Spleen (tissue), 11 donors: ENCODE measurements around the gene MSI2. TPM values are rescaled to one million over a fixed set of nuclear protein-coding genes. Genes with fewer than 3 reads are reported as not detected.

ENCODE experiments used
- DNase-seq: peaks from one replicate; pipeline ENCODE4 v3.0.0-alpha.2; 2020
- H3K27ac ChIP-seq, 8 donors: fragments of 200-600 bp; sonication (generic) in 7 of 8; 1 replicate in 4 of 8; 2 replicates in 4 of 8; pipeline versions ENCODE4 v1.5.0 to v1.8.0; 2016 to 2021; ENCODE audit warnings: inconsistent platforms in 4 of 8, mild to moderate bottlenecking in 4 of 8, moderate library complexity in 1 of 8
- H3K27me3 ChIP-seq, 7 donors: fragments of 200-600 bp; sonication (generic) in 6 of 7; replicated peaks in 1 of 7; 1 replicate in 4 of 7; 2 replicates in 3 of 7; pipeline versions ENCODE4 v1.5.0 to v1.8.0; 2016 to 2021; ENCODE audit warnings: inconsistent platforms in 3 of 7, mild to moderate bottlenecking in 1 of 7
- H3K36me3 ChIP-seq, 6 donors: fragments of 200-600 bp; sonication (generic) in 5 of 6; 1 replicate in 4 of 6; 2 replicates in 2 of 6; pipeline versions ENCODE4 v1.5.0 to v1.8.0; 2016 to 2021; ENCODE audit warnings: inconsistent platforms in 2 of 6
- H3K4me1 ChIP-seq, 6 donors: fragments of 200-600 bp; sonication (generic) in 5 of 6; 1 replicate in 3 of 6; 2 replicates in 3 of 6; pipeline versions ENCODE4 v1.5.0 to v1.8.0; 2016 to 2021; ENCODE audit warnings: inconsistent platforms in 3 of 6
- H3K4me3 ChIP-seq, 8 donors: fragments of 200-600 bp; sonication (generic) in 7 of 8; 1 replicate in 4 of 8; 2 replicates in 4 of 8; pipeline versions ENCODE4 v1.5.0 to v1.8.0; 2016 to 2021; ENCODE audit warnings: inconsistent platforms in 4 of 8, mild to moderate bottlenecking in 4 of 8, moderate library complexity in 2 of 8
- H3K9me3 ChIP-seq, 8 donors: fragments of 200-600 bp; sonication (generic) in 7 of 8; 1 replicate in 4 of 8; 2 replicates in 4 of 8; pipeline versions ENCODE4 v1.5.0 to v1.8.0; 2016 to 2021; ENCODE audit warnings: inconsistent platforms in 4 of 8
- POLR2A ChIP-seq, 3 donors: fragments of 450-650 bp; IDR thresholded peaks; one replicate each; pipeline ENCODE4 v1.5.1; 2017; ENCODE audit warnings: antibody characterized with exemption in 3 of 3, mild to moderate bottlenecking in 1 of 3
- POLR2AphosphoS5 ChIP-seq, 3 donors: sonication (generic); formaldehyde crosslinking; IDR thresholded peaks; one replicate each; pipeline ENCODE4 v1.5.1; 2017; ENCODE audit warnings: antibody characterized with exemption in 3 of 3
- WGBS, 5 donors: extraction: QIAGEN DNeasy Blood & Tissue Kit in 3 of 5; methylation state at CpG; one replicate each; pipeline versions ENCODE4 v1.1.5 to v1.1.7; 2013 to 2018; 5-methylcytosine and 5-hydroxymethylcytosine counted together
- intact Hi-C: fragments of 100-400 bp; cut with DNase I; formaldehyde crosslinking; loops from one replicate; pipeline ENCODE4 v1.15.0; 2023; ENCODE audit warnings: low total_unique reads
- polyA plus RNA-seq, 3 donors: library from polyadenylated mRNA; stranded (reverse); fragments of 200-250 nt; gene quantifications; one replicate each; pipeline ENCODE4 v1.2.1, GENCODE V29; 2013
- total RNA-seq, 7 donors: library from RNA; depleted of rRNA in 3 of 7; stranded (reverse); fragments of >200 nt in 3 of 7; fragmentation: NEBNext Ultra II Directional in 4 of 7; extraction: Animal tissue kit (Norgen Biotek cat#: 25700) in 4 of 7; gene quantifications; one replicate each; pipeline versions ENCODE4 v1.1.0 to v1.2.1, GENCODE V29; 2016 to 2021
- TF ChIP-seq, protein P1 (sequence below), 11 experiments: fragments of 200-600 bp in 7 of 11; fragments of 450-650 bp in 4 of 11; sonication (generic) in 4 of 11; IDR thresholded peaks in 8 of 11; conservative IDR thresholded peaks in 3 of 11; 1 replicate in 7 of 11; 2 replicates in 4 of 11; pipeline versions ENCODE4 v1.4.0 to v1.8.0; 2016 to 2021; ENCODE audit warnings: antibody characterized with exemption in 11 of 11, inconsistent platforms in 4 of 11, mild to moderate bottlenecking in 1 of 11
- donor health status: healthy with polysubstance abuse.
- donor health status: DM: no; HTN: no; CAD: no; lungs with moderate emphysema.
- donor health status: DM: no; HTN: no; CAD: no.
- donor health status: Bipolar disorder and iron deficiency.
- donor health status: healthy.
- donor health status: DM: no; HTN: no; CAD: no.
- donor health status: DM: yes; HTN: yes; CAD: no.

The MSI2 gene
- total and polyA plus RNA-seq, 10 donors = 9.8 to 131 (median 64.7) TPM

DNA sequence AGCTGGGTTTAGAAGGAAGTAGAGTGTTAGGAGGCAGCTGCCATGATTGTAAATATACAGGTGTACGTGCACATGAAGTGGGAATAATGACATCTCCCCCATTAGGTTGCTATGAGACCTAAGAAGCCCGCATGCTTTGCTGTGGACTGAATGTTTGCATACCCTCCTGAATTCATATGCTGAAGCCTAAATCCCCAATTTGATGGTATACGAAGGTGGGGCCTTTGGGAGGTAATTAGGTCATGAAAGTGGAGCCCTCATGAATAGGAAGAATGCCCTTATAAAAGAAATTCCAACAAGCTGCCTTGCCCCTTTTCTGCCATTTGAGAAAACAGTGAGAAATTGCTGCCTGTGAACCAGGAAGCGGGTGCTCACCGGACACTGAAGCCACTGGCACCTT, 444.8 kb downstream of the MSI2 start:
- Histone ChIP-seq H3K4me1 (peaks cover 14 to 24% (median 21%) of the 10 kb centered on the region in 6 donors), H3K4me3 (no peak overlapping the region), H3K27me3 (no peaks in the 10 kb centered on the region), H3K36me3 (no peaks in the 10 kb centered on the region), H3K9me3 (no peaks in the 10 kb centered on the region), H3K27ac (no peak overlapping the region)
- WGBS, 5 donors = 92 to 96% (median 93%) methylated on average over 5 of the region's 5 CpGs
- TF ChIP-seq POLR2A (IDR thresholded peaks at IDR 0.05) = no peak
- no peak for TF ChIP-seq POLR2AphosphoS5 (IDR thresholded peaks at IDR 0.05)
- TF ChIP-seq, protein P1, sequence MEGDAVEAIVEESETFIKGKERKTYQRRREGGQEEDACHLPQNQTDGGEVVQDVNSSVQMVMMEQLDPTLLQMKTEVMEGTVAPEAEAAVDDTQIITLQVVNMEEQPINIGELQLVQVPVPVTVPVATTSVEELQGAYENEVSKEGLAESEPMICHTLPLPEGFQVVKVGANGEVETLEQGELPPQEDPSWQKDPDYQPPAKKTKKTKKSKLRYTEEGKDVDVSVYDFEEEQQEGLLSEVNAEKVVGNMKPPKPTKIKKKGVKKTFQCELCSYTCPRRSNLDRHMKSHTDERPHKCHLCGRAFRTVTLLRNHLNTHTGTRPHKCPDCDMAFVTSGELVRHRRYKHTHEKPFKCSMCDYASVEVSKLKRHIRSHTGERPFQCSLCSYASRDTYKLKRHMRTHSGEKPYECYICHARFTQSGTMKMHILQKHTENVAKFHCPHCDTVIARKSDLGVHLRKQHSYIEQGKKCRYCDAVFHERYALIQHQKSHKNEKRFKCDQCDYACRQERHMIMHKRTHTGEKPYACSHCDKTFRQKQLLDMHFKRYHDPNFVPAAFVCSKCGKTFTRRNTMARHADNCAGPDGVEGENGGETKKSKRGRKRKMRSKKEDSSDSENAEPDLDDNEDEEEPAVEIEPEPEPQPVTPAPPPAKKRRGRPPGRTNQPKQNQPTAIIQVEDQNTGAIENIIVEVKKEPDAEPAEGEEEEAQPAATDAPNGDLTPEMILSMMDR (IDR thresholded peaks at IDR 0.05 in 8 of 11, conservative IDR thresholded peaks at IDR 0.05 in 3 of 11) = no peak
- DNase-seq = no peak
- intact Hi-C loops = no loop called here

DNA sequence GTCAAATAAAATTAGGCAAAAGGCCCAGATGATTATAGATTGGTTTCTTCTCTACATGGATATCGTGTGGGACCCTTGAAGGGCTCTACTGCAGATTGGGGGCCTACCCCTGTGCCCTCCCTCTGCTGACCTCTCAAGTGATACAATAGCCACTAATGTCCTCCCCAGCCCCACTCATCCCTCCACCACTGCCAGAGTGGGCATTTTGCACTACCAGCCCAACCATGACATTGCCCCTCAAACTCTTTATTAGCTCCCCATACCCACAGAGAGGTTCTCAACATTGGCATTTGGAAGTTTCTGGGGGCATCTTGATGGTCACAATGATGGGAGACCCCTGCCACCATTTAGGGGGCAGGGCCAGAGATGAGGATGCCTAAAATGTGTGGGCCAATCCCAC, 446.9 kb downstream of the MSI2 start:
- Histone ChIP-seq H3K4me1 (peaks cover 5 to 15% (median 9%) of the 10 kb centered on the region in 6 donors), H3K36me3 (no peaks in the 10 kb centered on the region), H3K27me3 (no peaks in the 10 kb centered on the region), H3K9me3 (no peaks in the 10 kb centered on the region), H3K27ac (no peak overlapping the region), H3K4me3 (no peak overlapping the region)
- intact Hi-C loops = no loop called here
- 93 to 100% (median 100%) methylated on average over 1 of the region's 1 CpG for WGBS, 5 donors
- TF ChIP-seq, protein P1 (IDR thresholded peaks at IDR 0.05 in 8 of 11, conservative IDR thresholded peaks at IDR 0.05 in 3 of 11) = no peak
- TF ChIP-seq POLR2A (IDR thresholded peaks at IDR 0.05) (no peak), POLR2AphosphoS5 (IDR thresholded peaks at IDR 0.05) (no peak)
- no peak for DNase-seq

DNA sequence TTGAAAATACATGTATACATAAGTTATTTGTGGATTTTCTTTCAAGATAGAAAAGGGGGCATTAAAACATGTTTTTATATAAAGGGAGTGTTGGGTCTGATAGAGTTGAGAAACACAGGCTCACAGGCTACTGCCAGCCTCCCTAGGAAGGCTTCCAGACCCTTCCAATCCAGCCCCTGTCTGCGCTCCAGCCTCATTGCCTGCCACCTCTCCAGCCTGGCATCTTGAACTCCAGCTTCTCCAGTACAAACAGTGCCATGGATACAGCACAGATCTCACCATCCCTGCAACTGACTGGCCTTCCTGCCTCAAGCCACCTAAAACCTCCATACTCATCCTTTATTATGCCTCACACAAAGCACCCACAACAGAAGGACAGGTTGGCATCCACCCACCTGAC, 448.1 kb downstream of the MSI2 start:
- intact Hi-C loops = no loop called here
- peaks cover under 1 to 16% (median 9%) of the 10 kb centered on the region in 6 donors for H3K4me1 ChIP-seq
- DNase-seq = no peak
- H3K36me3 ChIP-seq = no peaks in the 10 kb centered on the region
- TF ChIP-seq POLR2AphosphoS5 (IDR thresholded peaks at IDR 0.05) (no peak), POLR2A (IDR thresholded peaks at IDR 0.05) (no peak)
- TF ChIP-seq, protein P1 (IDR thresholded peaks at IDR 0.05 in 8 of 11, conservative IDR thresholded peaks at IDR 0.05 in 3 of 11) = no peak
- H3K9me3 ChIP-seq = peaks cover 0 to under 1% (median 0%) of the 10 kb centered on the region in 8 donors
- WGBS, 5 donors = 94 to 100% (median 100%) methylated on average over 1 of the region's 1 CpG
- no peak overlapping the region for H3K4me3 ChIP-seq
- H3K27me3 ChIP-seq = no peaks in the 10 kb centered on the region
- no peak overlapping the region for H3K27ac ChIP-seq

DNA sequence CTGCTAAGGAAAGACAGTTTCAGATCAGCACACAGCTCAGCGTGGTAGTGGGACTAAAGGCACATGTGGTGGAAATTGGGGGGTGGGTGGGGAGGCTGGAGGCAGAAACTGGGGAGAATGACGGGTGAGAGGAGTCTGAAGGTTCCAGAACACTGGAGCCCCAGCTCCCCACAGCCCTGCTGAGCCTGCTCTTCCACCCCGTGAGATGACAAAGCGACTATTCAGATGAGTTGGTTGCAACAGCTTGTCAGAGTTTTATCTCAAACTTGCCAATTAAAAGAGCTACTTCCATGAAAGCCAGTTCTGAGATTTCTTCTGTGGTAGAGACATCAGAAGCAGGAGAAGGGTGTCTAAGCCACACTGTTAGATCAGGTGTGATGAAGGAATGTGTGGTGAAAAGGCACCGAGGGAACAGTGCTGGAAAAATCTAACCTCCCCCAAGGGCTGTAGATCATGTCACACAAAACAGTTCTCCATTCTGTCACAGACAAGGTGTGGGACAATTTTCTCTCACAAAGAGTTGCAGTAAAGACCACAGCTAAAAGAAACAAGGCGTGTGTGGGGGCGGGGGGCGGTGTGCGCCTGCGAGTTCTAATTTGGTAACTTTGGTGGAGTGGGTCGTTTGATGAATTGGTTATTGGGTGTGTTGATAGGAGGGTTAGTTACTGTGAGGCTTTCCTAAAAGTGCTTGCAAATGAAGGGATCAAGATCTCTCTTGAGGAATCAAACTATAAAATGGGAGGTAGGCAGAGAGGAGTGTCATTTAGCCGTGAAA, 449.8 kb downstream of the MSI2 start:
- no peak for DNase-seq
- TF ChIP-seq, protein P1 (IDR thresholded peaks at IDR 0.05 in 8 of 11, conservative IDR thresholded peaks at IDR 0.05 in 3 of 11) = no peak
- TF ChIP-seq POLR2AphosphoS5 (IDR thresholded peaks at IDR 0.05) = no peak
- TF ChIP-seq POLR2A (IDR thresholded peaks at IDR 0.05) = no peak
- no peak overlapping the region for H3K4me3 ChIP-seq
- H3K9me3 ChIP-seq = peaks cover 0 to 9% (median 5%) of the 10 kb centered on the region in 8 donors
- H3K27me3 ChIP-seq = no peaks in the 10 kb centered on the region
- intact Hi-C loops = no loop called here
- WGBS, 5 donors = 69 to 76% (median 75%) methylated on average over 12 of the region's 12 CpGs
- H3K4me1 ChIP-seq = peaks cover 0 to 16% (median 9%) of the 10 kb centered on the region in 6 donors
- H3K27ac ChIP-seq = no peak overlapping the region
- H3K36me3 ChIP-seq = no peaks in the 10 kb centered on the region
